NCI-H2227 treated with DMSO at 0.1 percent for 48 hours (cell line): Measurements from ENCODE around the gene GPNMB.

Experiments
- DNase-seq: peaks from one replicate; lab custom pipeline; 2025; lab: John Stamatoyannopoulos, UW

Gene GPNMB

GRCh38 chr7:23230641-23231101 is 15.9 kb upstream of the GPNMB start:
- no peak for DNase-seq

DNA sequence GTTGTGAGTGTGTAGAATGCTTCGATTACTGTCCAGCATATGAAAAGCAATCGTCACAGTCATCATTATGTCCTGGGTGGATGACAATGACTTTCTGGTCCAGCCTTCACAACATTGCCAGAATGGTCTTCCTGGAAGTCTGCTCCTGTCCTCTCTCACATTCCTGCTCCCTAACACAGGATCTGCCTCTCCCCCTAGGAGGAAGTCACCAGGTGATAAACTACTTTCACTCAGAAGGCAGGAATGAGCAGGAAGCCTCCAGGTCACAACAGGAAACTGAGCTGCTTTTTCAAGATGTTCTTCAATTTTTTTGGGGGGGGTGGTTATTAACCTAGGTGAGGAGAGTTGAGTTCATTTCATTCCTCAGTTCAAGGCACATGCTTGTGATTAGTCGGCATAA is 13.6 kb upstream of the GPNMB start:
- DNase-seq: no peak

GRCh38 chr7:23234569-23235296 is 11.8 kb upstream of the GPNMB start:
- DNase-seq: no peak

- no peak for DNase-seq
Observed at GRCh38 chr7:23235813-23236221, 10.8 kb upstream of the GPNMB start.

DNA sequence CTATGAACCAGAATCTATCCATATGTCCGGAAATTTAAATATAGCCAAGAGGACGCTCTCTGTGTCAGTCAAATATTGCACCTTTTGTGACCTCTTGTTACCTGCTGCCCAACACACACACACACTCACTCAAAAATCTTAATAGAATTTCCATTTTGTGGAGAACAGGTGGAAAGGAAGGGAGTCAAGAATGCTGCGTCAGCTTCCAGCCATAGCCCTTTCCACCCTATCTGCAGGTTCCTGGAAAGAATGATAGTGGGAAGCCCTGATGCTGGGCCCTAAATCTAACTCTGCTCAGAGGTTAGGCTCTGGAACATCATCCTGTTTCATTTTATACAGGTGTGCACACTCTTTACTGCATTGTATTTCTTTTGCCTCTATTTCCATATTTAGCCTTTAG is 9.6 kb upstream of the GPNMB start:
- no peak for DNase-seq

DNA sequence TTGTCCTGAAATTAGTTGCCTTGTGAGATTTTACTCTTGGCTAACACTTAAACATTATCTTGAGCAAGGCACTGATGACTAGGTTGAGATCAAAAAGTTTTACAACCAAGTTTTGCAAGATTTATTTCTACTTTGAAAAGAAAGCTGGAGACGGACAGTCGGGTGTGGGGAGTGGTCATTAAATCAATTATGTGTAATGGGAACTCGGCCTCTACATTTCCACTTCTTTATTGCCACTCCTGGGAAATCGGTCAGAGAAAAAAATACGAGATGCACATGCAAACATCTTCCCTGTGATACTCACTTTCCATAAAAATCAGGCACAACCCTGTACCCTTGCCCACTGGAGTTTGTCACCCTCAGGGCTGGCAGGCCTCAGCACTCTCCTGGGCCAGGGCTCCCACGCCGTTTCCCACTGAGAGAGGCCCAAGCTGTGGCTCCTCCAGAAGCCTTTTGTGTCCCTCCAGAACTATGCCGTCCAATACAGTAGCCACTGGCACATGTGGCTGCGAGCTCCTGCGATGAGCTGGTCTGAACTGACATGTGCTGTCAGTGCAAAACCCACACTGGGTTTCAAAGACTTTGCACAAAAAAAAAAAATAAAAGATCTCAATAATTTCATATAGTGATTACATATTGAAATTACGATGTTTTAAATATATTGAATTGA is 7.5 kb upstream of the GPNMB start:
- DNase-seq: no peak

- no peak for DNase-seq
Observed at GRCh38 chr7:23239698-23240097, 6.9 kb upstream of the GPNMB start.

GRCh38 chr7:23242321-23242720 is 4.3 kb upstream of the GPNMB start:
- no peak for DNase-seq

GRCh38 chr7:23242935-23243334 is 3.6 kb upstream of the GPNMB start:
- DNase-seq: no peak

GRCh38 chr7:23247046-23247602 is 549 bp downstream of the GPNMB start:
- DNase-seq: no peak

GRCh38 chr7:23247603-23248335 is 1.2 kb downstream of the GPNMB start:
- no peak for DNase-seq

- no peak for DNase-seq
Observed at GRCh38 chr7:23249486-23249885, 2.9 kb downstream of the GPNMB start.

DNA sequence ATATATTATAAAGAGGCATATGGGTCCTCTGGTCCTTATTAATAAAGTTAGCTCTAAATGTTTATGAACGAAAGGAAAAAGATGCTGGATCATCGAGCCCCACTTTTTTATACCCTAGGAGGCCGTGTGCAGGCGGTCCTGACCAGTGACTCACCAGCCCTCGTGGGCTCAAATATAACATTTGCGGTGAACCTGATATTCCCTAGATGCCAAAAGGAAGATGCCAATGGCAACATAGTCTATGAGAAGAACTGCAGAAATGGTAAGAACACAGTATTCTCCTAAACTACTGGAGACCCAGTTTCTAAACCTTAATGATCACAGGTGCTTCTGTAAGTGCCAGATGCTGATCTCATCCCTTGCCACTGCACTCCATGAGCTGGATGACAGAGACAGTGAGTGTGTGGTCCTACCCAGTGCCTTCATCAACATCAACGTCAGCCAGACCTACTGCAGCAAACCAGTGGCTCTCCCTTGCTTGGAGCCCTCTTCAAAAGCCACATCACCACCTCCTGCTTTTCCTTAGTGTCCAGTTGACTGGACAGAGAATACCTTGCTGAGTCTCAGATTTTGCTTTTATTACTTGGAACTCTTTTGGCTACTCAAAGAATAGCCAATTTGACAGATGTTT is 7.6 kb downstream of the GPNMB start:
- no peak for DNase-seq

- no peak for DNase-seq
Observed at GRCh38 chr7:23256731-23257130, 10.2 kb downstream of the GPNMB start.

DNA sequence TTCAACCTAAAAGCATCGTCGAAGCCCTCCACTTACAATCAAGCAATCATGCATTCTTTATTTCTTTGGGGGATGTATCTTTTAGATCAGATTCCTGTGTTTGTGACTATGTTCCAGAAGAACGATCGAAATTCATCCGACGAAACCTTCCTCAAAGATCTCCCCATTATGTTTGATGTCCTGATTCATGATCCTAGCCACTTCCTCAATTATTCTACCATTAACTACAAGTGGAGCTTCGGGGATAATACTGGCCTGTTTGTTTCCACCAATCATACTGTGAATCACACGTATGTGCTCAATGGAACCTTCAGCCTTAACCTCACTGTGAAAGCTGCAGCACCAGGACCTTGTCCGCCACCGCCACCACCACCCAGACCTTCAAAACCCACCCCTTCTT is 13.8 kb downstream of the GPNMB start:
- DNase-seq: no peak

GRCh38 chr7:23261843-23262452 is 15.4 kb downstream of the GPNMB start:
- DNase-seq: peak; percentile 16

- no peak for DNase-seq
Observed at GRCh38 chr7:23264916-23265458, 18.4 kb downstream of the GPNMB start.

- DNase-seq: no peak
Observed at GRCh38 chr7:23266918-23267317, 20.3 kb downstream of the GPNMB start.

- DNase-seq: no peak
Observed at GRCh38 chr7:23267357-23267756, 20.8 kb downstream of the GPNMB start.

GRCh38 chr7:23268167-23268566 is 21.6 kb downstream of the GPNMB start:
- DNase-seq: no peak

- no peak for DNase-seq
Observed at GRCh38 chr7:23268746-23269145, 22.2 kb downstream of the GPNMB start.
